GM20431 (cell line): ENCODE data around the gene CLGN.

Experiments
- in situ Hi-C: fragments of 300-500 bp; cut with MseI, MboI; formaldehyde crosslinking; loops from one replicate; pipeline ENCODE4 v1.15.0; 2020; ENCODE audit warnings: low sequenced_read_pairs; ENCODE audit not compliant: unreplicated experiment

Gene CLGN

DNA sequence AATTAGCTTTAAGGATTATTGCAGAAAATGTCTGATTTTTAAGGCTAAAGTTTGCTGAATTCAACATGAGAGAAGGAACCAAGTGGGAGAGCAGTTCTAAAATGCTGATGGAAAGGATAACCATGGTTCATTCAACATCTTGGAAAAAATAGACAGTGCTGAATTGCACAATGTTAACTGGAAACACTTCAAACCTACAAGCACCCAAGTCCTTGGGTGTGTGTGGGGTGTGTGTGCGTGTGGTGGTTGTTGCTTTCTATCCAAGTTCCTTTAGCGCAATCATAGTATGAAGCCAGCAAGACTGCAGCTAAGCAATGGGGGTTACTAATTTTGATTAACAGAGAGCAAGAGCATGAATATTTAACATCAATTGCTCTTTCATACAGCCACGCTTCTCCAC lies 83.3 kb downstream of the CLGN start:
- in situ Hi-C loops: no loop called here

DNA sequence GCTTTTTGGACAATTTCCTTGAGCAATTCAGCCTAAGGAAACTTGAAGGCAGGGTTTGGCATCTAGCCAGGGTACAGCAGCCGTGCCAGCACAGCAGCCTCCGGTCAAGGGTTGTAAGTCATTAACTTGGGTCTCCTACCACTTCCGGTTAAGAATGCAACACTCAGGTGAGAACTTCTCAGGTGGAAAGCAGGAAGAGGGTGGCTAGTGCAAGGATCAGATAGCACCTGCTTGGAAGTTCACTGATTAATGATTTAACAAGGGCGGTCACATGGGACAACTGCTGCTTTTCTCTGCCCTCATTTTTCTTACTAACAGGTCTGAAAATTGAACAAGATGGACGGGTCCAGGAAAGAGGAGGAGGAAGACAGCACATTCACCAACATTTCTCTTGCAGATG lies 84.1 kb downstream of the CLGN start:
- in situ Hi-C loops: no loop called here

DNA sequence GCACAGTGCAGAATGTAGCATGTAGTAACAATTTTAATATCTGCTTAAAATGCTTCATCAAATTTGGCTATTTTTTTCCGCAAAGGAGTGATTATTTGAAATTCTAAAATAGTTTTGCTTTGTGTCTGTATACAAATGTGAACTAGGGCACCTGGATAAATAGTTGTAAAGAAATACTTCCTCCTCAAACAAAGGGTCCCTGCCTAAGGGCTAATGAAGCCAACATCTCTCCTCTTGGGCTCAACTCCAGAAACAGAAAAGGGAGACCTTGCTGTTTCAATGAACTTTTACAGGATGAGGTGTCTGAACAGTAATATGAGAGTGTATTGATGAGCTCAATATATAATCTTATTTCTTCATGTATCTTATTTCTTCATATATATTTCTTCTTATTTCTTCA lies 84.8 kb downstream of the CLGN start:
- in situ Hi-C loops: no loop called here
